Globus pallidus (tissue), 1 donor: ENCODE measurements around the gene GPR62.
"Not testable (repeated sequence)": the region's sequence is repeated elsewhere in the genome, so short reads cannot be mapped to it uniquely, and the experiment has no call there.

Experiments used
- DNase-seq: peaks from one replicate; pipeline ENCODE4 v3.0.0-alpha.2; 2015; ENCODE audit warnings: low spot score

Gene GPR62

DNA sequence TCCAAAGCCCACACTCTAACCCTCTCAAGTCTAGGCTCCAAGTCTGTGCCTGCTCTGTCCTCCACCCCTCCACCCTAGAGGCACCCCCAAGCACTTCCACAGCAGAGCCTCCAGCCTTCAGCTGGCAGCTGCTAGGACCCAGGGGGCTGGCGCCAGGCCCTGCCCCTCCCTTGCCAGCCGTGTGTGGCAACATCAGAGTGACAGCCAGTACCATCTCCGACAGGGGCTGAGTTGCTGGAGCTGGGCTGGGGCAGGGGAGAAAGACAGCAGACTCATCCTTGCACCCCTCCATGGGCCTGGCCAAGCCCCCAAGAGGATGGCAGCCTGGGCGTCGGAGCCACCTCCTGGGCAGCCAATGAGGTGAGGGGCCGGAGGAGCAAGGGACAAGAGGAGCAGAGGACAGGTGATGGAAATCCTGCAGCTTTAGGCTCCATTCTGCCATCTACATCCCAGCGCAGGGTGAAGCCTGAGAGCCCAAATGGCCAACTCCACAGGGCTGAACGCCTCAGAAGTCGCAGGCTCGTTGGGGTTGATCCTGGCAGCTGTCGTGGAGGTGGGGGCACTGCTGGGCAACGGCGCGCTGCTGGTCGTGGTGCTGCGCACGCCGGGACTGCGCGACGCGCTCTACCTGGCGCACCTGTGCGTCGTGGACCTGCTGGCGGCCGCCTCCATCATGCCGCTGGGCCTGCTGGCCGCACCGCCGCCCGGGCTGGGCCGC lies at the start of gene GPR62:
GPR62 (plus strand) TSS at position 207 of the 718 bp plus-strand sequence; CDS start at position 479, 272 bp downstream.
- DNase-seq: peak; percentile 95

GRCh38 chr3:51908026-51908425 lies 47.2 kb upstream of the GPR62 start:
- DNase-seq: no peak

DNA sequence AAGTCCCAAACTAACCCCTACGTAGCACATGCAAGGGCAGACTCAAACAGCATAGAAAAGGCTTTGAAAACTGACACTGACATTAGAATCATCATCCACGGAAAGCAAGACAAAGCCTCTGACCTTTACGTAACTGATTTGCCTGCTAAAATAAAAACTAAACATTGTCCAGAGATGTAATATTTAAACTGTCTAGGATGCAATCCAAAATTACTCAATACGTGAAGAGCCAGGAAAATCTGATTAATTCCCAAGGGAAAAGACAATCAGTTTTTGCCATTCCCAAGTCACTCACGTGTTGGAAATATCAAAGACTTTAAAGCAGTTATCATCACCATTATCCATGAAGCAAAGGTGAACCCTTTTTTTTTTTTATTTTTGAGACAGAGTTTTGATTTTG lies 38.8 kb upstream of the GPR62 start:
- no peak for DNase-seq

DNA sequence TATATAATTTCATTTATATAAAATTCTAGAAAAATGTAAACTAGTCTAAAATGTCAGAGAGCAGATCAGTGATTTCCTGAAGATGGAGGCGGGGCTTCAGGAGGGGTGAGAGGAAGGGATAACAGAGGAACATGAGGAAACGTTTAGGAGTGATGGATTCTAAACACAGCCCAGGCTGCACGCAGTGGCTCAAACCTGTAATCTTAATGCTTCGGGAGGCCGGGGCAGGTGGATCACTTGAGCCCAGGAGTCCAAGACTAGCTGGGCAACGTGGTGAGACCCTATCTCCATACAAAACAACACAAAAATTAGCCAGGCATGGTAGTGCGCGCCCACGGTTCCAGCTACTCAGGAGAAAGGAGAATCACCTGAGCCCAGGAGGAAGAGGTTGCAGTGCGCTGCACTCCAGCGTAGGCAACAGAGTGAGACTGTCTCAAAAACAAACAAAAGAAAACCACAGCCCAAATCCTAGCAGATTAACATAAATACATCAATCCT lies 34.1 kb upstream of the GPR62 start:
- DNase-seq: no peak

GRCh38 chr3:51927061-51927977 lies 27.9 kb upstream of the GPR62 start:
- DNase-seq: no peak

GRCh38 chr3:51928438-51928837 lies 26.7 kb upstream of the GPR62 start:
- no peak for DNase-seq

DNA sequence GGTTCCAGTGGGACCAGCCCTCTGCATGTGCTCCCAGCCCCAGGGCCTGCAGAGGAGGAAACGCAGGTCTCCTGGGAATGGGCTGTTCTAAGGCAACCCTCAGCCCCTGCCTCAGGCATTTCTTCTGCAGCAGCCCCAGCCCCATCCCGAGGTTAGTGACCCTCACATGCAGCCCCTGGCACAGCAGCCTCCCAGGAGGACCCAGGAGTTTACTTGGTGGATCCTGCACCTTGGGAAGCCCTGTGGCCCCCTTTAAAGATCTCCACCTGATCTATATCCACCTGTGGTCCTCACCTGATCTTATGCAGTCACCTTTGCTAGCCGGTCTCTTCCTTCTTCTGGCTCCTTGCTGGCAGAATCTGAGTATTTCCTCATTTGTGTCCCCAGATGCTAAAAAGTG lies 26.2 kb upstream of the GPR62 start:
- DNase-seq: not testable (repeated sequence)

DNA sequence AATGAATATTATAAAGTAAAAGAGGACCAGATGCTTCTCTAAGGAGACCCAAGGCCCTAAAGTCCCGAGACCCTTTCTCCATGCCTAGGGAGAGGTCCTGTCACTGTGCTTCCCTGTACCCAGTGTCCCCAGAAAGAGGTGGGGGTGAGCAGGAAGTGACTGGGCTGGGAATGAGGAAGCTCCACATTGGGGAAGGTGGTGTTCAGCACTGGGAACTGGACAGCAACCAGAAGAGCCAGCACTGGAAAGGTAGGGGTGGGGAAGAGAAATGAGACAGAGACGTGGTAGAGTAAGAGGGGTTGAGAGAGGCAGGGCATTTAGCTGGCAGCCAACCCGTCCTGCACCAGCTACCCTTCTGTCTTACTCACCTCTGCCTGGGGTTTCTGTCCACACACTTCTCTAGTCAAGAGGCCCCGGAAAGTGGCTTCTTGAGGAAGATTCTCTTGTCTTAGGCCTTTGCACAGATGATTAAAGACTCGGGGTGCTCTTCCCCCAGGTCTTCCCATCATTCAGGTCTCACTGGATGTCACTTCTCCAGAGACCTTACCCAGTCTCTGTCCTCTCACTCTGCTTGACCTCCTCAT lies 25.7 kb upstream of the GPR62 start:
- DNase-seq: no peak

DNA sequence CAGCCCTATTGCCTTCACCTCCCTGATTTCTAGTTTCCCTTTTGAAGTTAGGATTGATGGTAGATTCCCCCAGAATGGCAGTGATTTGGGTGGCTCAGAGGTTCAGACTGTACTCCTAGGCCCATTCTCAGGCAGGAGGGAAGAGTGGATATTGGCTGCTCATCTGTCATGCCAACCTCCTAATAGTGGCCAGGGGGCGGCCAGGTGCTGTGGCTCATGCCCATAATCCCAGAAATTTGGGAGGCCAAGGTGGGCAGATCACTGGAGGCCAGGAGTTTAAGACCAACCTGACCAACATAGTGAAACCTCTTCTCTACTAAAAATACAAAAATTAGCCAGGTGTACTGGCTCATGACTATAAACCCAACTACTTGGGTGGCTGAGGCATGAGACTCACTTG lies 24.7 kb upstream of the GPR62 start:
- no peak for DNase-seq

GRCh38 chr3:51931756-51932155 lies 23.4 kb upstream of the GPR62 start:
- no peak for DNase-seq

GRCh38 chr3:51932471-51933370 lies 22.5 kb upstream of the GPR62 start:
- DNase-seq: no peak

DNA sequence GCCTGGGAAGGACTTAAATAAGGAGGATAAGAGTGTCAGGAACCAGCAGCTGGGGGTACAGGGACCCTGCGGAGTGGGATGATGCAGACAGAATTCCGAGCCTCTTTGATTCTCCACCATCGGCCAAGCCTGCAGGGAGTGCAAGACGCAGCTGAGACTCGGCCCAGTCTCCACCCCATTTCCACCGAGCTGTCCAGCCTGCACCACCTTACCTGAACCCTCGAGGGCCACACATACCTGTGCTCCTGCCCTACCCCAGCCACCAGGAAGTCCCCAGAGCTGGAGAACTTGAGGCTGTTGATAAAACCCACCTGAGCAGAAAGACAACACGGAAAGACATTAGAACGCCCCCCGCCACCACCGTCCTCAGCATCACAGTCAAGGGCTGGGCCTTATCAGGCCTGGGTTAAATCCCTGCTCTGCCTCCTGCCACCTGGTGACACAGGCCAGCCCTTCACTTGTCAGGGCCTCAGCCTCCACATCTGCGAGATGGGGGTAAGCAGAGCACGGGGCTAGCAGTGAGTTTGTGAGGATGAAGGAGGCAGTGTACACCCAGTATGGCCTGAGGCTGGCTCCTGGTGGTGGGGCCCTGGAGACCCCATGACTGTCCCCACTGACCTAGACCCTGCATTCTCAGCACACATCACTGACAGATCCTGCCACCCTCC lies 21.6 kb upstream of the GPR62 start:
- DNase-seq: no peak

GRCh38 chr3:51934139-51934850 lies 20.9 kb upstream of the GPR62 start:
- no peak for DNase-seq

GRCh38 chr3:51934991-51935885 lies 19.9 kb upstream of the GPR62 start:
- no peak for DNase-seq

- DNase-seq: no peak
Measured at GRCh38 chr3:51935886-51936755, 19.1 kb upstream of the GPR62 start.

DNA sequence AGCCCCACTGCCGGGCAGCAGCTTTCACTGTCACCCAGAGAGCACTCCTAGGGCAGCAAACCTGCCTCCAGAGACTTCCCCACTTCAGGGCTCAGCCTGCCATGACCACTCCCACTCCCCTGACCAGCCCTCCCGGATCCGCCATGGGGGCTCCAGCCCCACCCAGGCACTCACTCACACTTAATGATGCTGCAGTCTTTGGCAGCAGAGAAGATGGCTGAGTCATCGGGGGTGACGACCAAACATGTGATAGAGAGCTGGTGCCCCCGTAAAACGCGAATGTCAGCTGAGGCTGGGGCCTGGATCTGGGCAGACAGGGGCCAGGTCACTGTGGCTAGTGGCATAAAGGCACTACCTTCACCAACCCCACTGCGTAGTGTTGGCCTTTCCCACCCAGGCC lies 18.2 kb upstream of the GPR62 start:
- no peak for DNase-seq

DNA sequence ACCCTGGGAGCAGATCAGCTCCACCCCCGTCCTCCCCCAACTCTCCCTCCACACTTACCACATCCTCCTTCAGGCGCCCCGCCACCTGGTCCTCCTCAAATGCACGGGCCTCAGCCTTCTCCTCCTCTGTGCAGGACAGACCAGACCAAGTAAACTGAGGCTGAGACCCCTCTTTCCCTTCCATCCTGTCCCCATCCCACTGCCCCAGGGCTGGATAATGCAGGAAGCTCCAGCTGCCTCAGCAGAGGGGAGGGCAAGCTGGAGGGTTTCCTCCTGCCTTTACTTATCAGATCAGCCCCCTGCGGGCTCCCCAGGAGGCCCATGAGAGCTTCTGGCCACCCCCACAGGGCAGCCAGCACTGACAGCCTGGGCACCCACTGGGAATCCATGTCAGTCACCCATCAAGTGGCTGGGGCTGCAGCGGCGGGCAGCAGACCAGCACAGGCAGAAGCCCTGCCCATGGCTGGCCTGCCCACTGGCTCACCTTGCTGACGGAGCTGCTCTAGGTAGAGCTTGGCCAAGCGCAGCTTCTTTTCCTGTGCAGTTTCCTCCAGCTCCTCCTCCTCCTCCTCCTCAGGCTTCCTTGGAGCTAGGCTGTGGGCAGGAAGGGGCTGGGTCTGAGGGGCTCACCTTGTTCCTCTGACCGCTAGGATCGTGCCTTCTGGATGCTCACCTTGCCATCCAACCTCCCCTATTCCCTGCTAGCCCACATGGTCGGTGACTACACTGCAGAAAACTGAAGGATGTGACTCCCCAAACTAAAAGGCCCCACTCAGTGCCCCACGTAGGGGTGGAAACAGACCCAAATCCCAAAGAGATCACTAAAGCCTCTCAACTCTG lies 17.4 kb upstream of the GPR62 start:
- no peak for DNase-seq
